NCI-H2107 (cell line): ENCODE data around the gene ABHD17A.
"Not testable (repeated sequence)": the region's sequence is repeated elsewhere in the genome, so short reads cannot be mapped to it uniquely, and the experiment has no call there.

ENCODE experiments used
- DNase-seq: peaks from one replicate; lab custom pipeline; 2025; lab: John Stamatoyannopoulos, UW

ABHD17A gene

DNA sequence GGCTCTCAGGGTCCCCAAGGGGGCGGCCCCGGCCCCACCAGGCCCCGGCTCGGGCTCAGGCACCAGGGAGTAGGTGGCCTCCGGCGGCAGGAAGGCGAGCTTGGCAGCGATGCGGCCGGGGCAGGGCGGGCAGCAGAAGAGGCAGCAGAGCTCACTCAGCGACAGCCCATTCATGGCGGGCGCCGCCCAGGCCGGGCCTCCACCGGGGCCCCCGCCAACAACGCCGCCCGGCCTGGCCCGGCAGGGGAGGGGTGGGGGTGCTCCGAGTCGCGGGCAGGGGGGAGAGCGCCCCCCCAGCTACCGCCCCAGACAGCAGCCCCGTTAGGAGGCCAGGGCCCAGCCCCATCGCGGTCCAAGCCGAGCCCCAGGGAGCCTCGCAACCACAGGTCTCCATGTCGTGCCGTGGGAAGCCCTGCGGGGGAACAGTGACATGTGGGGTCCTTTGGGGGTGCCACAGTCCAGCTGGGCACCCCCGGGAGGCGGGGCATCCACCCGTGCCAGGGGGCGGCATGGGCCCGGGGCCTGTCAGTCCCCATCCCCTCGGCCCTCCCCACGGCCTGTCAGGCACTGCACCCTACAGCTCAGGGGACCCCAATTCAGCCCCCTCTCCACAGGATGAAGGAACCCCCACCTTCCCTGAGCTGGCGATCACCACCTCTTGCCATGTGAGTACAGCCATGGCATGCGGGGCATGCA lies 3.8 kb downstream of the ABHD17A start:
- not testable (repeated sequence) for DNase-seq

DNA sequence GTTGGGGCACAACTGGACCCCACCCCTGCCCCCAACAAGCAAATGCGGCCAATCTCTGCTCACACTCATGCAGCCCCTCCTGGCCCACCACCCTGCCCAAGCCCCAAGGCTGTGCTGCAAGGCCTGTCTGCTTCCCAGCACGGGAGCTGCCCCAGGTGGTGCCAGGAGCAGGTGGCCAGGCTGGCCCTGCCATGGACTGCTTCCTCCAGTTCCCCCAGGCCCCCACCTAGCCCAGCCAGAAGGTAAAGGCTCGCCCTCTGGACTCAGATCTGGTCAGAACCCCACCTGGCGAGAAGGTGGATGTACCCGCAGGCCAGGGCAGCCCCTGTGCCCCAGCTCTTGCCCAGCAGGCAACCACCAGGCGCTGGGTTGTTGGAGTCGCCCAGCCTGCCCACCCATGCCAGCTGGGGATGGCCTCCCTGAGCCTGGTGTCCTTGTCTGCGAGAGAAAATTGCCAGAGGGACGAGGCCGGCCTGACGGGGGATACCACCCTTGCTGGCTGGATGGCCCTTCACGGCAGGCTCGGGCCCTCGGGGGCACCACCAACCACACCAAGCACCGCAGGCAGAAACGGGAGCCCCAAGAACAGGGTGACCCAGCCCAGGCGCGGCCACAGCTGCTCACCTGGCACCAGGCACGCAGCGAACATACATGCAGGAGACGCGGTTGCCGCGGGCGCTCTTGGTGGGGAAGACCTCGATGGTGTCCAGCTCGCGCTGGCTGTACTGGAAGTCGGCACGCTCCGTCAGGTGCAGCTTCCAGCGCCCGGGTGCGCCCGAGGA lies 4.5 kb downstream of the ABHD17A start:
- DNase-seq = no peak

DNA sequence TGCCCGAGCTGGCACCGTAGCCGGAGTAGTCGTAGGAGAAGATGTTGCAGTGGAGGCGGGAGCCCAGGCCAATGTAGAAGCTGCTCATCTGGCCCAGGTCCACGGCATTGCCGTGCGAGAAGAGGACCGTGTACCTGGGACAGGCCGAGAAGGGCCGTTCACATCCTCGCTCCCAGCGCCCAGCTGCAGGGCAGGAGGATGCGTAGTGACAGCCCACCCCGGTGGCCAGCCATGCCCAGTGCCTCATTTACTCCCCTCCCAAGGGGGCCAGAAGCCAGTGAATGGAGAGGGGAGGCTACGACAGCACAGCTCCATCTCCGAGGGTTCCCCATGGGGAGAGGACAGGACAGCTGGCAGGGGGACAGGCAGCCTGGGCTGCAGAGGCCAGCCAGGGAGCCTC lies 5.3 kb downstream of the ABHD17A start:
- not testable (repeated sequence) for DNase-seq

DNA sequence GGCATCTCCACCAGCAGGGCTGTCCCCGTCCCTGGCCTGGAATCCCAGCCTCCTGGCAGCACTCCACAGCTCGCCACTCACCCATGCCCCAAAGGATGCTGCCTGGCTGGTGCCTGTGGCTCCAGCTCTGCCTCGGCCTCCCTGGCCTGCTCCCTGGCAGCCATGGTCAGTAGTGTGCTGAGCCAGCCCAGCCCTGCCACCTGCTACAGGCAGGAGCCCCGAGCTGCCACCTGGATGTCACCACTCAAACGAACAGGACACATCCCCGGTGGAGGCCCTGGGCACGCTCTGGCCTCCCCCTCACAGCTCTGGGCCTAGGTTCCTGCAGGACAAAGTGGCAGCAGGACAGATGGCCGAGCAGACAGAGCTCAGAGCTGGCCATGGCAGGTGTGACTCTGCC lies 6.7 kb downstream of the ABHD17A start:
- DNase-seq = not testable (repeated sequence)

DNA sequence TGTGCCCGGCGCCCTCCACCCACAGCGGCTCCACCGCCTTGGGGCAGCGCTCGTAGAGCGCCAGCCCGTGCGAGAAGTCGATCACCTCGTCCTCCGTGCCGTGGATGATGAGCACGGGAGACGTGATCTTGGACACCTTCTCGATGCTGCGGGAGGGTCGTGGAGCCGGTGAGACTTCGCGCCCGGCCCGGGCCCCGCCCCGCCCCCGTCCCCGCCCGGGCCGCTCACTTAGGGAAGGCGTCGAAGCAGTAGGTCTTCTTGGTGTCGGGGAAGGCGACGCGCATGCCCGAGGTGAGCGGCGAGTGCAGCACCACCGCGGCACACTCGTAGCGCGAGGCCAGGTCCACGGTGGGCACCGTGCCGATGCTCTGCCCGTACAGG lies 8.0 kb downstream of the ABHD17A start:
- not testable (repeated sequence) for DNase-seq

DNA sequence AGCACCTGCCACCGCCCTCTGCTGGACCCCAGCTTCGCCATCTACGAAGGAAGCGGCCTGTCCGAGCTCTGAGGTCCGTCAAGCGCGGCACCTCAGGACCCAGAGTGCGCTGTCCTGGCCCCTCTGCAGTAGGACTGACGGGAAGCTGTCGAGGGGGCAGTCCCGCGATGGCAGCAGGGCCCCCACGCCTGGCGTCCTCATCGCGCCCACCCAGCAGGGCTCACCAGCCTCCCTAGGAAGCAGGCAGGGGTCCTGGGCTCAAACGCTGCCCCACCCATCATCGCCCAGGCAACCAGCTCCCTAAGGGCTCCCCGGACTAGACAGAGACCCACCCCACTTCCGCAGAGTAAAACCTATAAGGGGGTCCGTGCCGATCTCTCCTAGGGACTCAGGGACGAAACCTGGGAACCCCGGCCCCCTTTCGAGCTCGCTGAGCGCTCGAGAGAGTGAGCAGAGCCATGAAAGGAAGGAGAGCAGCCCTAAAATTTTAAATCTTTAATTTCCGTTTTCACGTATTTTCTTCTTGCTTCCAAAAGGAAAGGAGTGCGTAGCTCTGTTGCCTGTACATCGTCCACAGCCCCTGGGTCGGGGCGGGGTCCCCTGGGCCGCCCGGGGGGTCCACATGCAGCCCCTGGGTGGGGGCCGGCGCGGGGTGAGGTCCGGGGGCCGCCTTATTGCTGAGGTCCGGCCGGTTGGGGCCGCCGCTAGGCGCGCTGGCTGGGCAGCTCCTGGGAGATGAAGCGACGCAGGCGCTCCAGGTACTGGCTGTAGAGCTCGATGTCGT lies 8.6 kb downstream of the ABHD17A start:
- DNase-seq = not testable (repeated sequence)

DNA sequence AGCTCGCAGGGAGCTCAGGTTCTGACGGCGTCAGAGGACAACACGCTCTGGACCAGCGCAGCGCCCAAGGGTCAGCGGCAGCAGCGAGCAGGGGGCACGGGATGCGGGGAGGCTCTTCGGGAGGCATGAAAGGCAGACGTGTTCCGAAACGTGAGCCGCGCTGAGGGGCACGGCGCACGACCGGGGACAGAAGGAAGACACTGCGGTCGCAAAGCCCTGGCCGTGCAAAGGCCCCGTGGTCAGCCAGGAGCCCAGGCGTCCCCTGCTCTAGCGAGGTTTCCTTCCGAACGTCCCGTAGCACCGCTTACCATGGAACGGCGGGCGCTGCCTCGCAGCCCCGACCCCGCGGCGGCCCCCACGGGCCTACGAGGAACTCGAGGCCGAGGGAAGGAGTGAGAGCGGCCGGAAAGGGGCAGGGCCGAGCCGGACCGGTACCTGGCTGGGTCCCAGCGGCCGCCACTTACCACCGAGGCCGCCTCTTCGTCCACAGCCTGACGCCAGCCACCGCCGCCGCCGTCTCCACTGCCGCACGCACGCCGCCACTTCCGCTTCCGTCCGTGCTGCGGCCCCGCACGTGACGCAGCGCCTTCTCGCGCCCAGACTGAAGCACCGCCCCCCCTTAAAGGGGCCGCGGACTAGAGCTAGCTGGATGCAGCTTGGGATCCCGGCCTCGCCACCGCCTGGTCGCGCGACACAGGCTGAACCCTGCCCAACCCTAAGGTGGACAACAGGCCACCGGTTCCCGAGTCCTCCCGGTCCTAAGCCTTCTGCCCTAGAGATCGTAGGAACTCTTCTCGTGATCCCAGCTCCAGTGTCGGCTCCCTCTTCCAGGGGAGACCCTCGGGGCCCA lies 9.4 kb downstream of the ABHD17A start:
- DNase-seq = peak; percentile 84

DNA sequence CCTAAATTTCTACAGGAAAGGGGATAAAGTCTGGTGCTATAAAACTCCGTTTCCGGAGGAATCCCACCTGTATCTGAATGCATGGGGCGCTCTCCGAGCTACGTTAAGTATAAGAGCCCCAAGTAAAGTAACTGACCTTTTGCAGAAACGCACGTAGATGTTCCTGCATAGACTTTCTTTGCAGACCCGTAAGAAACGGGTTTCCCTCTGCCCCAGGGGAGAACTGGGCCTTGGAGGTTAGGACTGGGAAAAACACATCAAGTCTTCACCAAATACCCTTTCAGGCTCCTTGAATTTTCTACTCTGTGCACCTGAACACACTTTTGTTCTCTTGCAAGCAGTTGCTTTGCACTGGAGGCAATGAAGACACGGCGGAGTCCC lies 10.0 kb downstream of the ABHD17A start:
- DNase-seq = not testable (repeated sequence)

DNA sequence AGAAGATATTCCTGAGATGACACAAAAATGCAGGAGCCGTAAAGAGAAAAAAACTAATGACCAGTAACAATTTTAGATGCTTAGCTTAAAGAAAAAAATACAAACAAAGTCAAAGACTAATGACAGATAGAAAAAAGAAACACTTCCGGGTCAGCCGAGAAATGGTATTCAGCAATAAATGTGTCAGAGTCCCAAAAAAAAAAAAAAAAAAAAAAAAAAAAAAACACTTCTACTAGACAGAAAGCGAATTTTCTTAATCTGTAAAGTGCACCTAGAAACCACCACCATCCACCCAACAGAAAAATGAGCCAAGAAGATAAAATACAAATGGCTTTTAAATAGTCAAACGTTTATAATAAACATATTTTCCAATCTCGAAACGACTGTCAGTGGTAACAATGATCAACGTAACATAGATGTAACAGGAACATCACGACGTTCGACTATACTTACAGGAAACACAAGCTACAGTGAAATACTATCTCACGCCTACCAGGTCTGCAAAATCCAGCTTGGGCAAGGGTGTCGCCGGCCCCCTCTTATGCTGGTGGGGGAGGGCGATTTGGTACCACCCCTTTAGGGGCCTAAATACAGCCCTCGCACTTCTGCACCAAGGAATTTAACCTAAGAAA lies 10.6 kb downstream of the ABHD17A start:
- DNase-seq = no peak

DNA sequence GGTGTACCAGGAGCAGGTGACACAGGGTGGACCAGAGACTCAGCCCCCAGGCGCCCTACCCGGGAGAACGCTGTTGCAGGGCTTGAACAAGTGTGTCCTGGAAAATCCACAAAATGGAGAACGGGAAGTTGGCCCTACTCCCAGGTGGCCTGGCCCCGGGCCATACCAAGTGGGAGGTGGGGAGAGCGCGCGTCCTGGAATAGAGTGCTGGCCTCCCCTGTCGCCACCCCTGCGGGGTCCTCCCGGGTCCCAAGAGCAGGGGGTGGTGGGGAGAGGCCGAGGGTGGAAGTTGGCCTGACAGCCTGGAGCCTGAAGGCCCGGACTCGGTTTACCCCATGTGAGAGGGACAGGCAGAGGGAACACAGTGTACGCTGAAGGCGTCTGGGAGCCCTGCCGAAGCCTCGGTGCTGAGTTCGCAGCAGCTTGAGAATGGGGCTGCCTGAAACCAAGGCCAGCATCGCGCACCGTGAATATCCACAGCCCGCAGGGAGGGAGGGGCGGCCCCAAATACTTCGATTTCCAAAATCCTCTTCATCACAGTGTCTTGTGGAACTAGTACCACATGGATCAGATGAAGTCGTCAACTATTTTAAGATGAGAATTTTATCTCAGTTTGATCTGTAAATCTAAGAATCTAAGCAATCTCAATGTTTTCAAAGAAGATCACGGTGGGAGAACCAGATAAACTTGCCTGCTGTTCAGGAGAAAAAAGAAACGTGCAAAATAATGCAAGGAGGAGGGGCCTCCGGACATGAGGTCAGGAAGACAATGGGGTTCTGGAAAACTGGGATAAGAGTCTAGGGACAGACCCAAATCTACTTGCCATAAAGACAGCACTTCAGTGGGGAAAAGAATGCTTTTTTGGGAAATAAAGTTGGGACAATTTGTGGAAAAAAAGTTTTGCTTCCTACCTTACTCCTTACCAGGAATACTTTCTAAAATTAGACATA lies 11.5 kb downstream of the ABHD17A start:
- DNase-seq = no peak

DNA sequence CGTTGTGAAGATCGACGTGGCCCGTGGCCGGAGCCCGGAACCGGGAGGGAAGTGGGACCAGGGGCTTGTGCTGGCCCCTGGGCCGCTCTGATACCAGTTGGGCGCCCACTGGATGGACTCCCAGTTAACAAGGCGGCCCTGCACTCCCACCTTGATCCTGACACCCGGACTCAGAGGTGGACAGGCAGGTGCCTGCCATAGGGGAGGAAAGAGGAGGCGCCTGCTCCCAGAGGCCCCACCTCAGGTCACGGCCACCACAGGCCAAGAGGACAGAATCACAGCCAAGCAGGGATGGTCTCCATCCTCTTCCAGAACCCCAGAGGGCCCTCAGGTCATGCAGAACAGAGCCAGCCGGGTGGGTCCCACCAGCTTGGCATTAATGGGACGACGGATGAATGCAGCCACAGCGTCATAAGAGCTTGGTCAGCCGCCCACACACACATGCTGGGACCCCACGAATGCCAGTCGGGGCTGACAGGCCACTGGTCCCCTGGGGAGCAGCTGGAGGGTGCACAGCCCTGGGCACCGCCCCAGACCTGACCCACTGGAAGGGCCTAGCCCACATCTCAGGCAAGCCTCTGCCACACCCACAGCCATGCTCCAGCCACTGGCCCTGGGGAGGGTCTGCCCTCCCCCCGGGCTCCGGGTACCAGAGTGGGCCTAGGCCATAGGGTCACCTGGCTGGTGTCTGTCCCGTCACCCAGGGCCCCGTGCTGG lies 12.3 kb downstream of the ABHD17A start:
- DNase-seq = no peak

DNA sequence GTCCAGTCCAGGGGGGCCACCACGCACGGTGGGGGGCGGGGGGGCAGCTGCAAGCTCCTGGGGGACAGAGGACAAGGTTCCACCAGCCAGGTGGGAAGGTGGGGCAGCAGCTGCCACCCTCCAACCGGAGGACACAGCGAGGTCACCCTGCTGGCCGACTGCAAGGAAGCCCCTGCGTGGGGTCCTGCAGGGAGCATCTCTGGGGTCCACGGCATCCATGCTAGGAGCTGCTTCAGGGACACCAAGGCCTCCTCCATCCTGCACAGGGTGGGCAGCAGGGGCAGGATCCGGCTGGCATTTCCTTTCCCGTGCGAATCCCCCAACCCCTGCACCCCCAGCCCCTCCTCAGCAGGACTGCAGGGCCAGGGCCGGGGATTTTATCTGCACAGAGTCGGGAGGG lies 13.7 kb downstream of the ABHD17A start:
- DNase-seq = no peak

DNA sequence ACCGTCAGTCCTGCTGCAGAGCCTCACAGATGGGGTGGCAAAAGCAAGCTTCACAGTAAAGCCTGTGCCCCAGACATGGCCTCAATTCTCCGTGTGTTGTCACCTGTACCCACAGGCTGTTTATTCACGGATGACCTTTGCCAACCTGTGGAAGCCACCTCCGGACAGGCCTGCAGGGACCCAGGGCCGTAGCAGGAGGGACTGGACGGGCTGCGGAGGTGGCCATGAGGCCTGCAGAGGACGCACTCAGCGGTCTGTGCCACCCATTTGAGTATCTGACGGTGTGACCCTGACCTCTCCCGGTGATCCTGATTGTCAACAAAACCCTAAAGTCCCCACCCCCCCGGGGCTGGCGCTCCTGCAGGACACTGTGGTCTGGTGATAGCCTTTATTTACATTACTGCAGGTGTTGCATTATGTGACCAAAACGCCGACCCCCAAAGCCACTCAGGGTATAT lies 14.1 kb downstream of the ABHD17A start:
- no peak for DNase-seq

DNA sequence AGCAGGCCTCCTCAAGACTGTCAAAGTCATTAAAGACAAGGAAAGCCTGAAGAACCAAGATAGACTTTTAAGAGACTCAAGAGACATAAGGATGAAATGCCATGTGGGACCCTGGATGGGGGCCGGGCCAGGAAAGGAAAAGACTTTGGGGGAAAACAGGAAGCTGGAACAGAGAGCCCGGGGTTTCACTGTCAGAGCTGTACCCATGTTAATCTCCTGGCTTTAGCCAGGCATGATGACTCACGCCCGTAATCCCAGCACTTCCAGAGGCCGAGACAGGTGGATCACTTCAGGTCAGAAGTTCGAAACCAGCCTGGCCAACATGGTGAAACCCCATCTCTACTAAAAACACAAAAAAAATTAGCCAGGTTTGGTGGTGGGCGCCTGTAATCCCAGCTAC lies 16.3 kb downstream of the ABHD17A start:
- no peak for DNase-seq

DNA sequence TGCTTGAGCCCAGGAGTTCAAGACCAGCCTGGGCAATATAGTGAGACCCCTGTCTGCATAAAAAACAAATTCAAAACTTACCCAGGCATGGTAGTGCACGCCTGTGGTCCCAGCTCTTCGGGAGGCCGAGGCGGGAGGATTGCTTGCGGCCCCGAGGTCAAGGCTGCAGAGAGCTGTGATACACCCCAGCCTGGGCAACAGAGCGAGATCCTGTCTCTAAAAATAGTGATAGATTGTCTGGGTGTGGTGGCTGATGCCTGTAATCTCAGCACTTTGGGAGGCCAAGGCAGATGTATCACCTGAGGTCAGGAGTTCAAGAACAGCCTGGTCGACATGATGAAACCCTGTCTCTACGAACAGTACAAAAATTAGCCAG lies 18.0 kb downstream of the ABHD17A start:
- DNase-seq = no peak

DNA sequence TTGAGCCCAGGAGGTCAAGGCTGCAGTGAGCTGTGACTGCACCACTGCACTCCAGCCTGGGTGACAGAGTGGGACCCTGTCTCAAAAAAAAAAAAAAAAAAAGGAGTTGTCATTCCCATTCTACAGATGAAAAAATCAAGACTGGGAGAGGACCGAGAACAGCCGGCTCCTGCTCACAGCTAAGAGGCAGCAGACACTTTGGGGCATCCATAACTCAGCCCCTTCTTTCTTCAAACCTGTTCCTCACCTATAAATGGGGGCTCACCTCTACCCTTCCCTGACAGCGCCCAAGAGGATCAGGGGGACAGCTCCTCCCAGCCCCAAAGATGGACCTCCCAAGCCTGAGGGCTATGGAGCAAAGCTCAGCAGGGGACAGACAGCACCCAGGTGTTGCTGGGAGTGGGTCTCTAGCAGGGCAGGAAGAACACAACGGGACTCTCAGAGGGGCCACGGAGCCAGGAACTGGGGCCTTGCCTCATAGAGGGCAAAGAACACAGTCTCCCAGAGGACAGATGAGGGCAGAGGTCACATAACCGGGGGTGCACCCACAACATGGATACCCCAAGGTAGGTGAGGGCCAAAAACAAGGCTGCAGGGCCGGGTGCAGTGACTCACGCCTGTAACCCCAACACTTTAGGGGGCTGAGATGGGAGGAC lies 18.5 kb downstream of the ABHD17A start:
- DNase-seq = no peak

DNA sequence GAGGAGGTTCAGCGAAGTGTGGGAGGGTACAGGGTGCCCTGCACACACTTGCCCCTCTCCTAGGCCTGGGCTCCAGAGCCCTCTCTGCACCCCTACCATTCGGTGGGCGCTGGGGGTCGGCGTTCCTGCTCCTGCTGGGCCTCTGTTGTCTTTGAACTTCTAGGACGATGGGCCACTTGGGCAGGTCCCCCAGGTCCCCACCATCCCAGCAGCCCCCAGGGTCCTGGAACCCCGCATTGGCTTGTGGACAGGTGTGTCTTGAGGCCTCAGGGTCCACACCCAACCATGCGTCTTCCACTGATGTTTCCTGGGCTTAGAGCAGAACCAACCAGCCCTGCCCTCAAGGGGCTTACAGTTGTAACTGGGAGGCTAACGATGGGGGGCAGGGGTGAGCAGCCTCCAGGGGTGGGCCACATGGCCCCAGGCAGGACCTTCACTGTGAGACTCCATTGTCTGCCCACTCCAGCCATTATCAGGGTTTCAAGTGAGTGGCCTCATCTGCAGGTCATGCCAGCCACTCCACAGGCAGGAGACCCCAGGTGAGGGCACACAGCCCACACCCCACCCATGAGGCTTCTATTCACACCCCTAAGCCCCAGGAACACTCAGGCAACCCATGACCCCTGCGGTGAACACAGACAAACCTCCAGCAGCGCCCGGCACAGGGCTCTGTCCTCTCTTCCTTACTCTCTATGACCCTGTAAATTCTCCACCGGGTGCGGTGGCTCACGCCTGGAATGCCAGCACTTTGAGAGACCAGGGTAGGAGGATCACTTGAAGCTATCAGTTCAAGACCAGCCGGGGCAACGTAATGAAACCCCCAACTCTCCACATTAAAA lies 19.9 kb downstream of the ABHD17A start:
- DNase-seq = no peak
